CD4-positive, alpha-beta T cell treated with Interferon alpha-2 for 1 hour (primary cell): ENCODE data around the gene EXOC3.

Experiments
- DNase-seq, 2 donors: peaks; one replicate each; pipeline ENCODE4 v3.0.0-alpha.2; 2020 to 2022

The EXOC3 gene

GRCh38 chr5:440401-441201 lies 2.4 kb upstream of the EXOC3 start:
- peak in 1 of 2 donors; percentile 0 for DNase-seq

- no peak for DNase-seq
These were observed 1.0 kb upstream of the EXOC3 start for GRCh38 chr5:441996-442334.

GRCh38 chr5:443239-444151 lies 519 bp downstream of the EXOC3 start:
- peak; percentile 2 to 41 for DNase-seq

GRCh38 chr5:444226-444625 lies 1.2 kb downstream of the EXOC3 start:
- no peak for DNase-seq

- peak in 1 of 2 donors; percentile 0 for DNase-seq
These were observed 2.6 kb downstream of the EXOC3 start for GRCh38 chr5:445591-445990.

- DNase-seq = peak in 1 of 2 donors; percentile 0
These were observed 3.3 kb downstream of the EXOC3 start for GRCh38 chr5:446066-446882.

- DNase-seq = peak; percentile 1 to 54
These were observed 3.9 kb downstream of the EXOC3 start for GRCh38 chr5:446883-447263.

GRCh38 chr5:447501-447900 lies 4.5 kb downstream of the EXOC3 start:
- peak in 1 of 2 donors; percentile 1 for DNase-seq

- DNase-seq = peak in 1 of 2 donors; percentile 56
These were observed 5.2 kb downstream of the EXOC3 start for GRCh38 chr5:448061-448765.

GRCh38 chr5:448766-449090 lies 5.8 kb downstream of the EXOC3 start:
- DNase-seq = no peak

GRCh38 chr5:449151-449550 lies 6.2 kb downstream of the EXOC3 start:
- no peak for DNase-seq

GRCh38 chr5:451587-452458 lies 8.8 kb downstream of the EXOC3 start:
- DNase-seq = no peak

- peak in 1 of 2 donors; percentile 1 for DNase-seq
These were observed 10.2 kb downstream of the EXOC3 start for GRCh38 chr5:452978-453710.

- peak in 1 of 2 donors; percentile 1 for DNase-seq
These were observed 10.9 kb downstream of the EXOC3 start for GRCh38 chr5:453725-454481.

- peak in 1 of 2 donors; percentile 0 for DNase-seq
These were observed 12.0 kb downstream of the EXOC3 start for GRCh38 chr5:454936-455335.

GRCh38 chr5:455806-456205 lies 12.8 kb downstream of the EXOC3 start:
- DNase-seq = no peak

GRCh38 chr5:456351-457194 lies 13.6 kb downstream of the EXOC3 start:
- DNase-seq = peak in 1 of 2 donors; percentile 0

- peak in 1 of 2 donors; percentile 1 for DNase-seq
These were observed 14.4 kb downstream of the EXOC3 start for GRCh38 chr5:457195-457961.
